A549 (cell line): ENCODE data around the gene PKD1.

ENCODE experiments used
- CEBPB ChIP-seq, 2 experiments: fragments of >200 bp in 1 of 2; sonication (Bioruptor Twin) in 1 of 2; formaldehyde crosslinking in 1 of 2; IDR thresholded peaks; 2 replicates each; pipeline ENCODE4 v1.6.1; 2012 to 2016
- CTCF ChIP-seq: fragments of >200 bp; sonication (Bioruptor Twin); formaldehyde crosslinking; IDR thresholded peaks from 3 replicates; pipeline ENCODE4 v1.5.1; 2016
- MAX ChIP-seq: IDR thresholded peaks from 2 replicates; pipeline ENCODE4 v1.6.1; 2012
- MAZ ChIP-seq: fragments of 150-350 bp; IDR thresholded peaks from 2 replicates; pipeline ENCODE4 v1.6.1; 2014; ENCODE audit warnings: antibody characterized with exemption, low read depth, low read length, borderline replicate concordance
- NPAS2 ChIP-seq: fragments of 250-450 bp; sonication (Bioruptor Pico); IDR thresholded peaks from 2 replicates; pipeline ENCODE4 v1.8.0; 2022; ENCODE audit warnings: mild to moderate bottlenecking, moderate library complexity, borderline replicate concordance
- POLR2A ChIP-seq: IDR thresholded peaks from 2 replicates; pipeline ENCODE4 v1.6.1; 2012; ENCODE audit warnings: mild to moderate bottlenecking, low read length
- RAD21 ChIP-seq, 2 experiments: fragments of >200 bp in 1 of 2; sonication (Bioruptor Twin) in 1 of 2; formaldehyde crosslinking in 1 of 2; IDR thresholded peaks in 1 of 2; conservative IDR thresholded peaks in 1 of 2; 2 replicates in 1 of 2; 3 replicates in 1 of 2; pipeline ENCODE4 v1.6.1; 2012 to 2018; ENCODE audit warnings: inconsistent platforms in 1 of 2
- USF2 ChIP-seq: fragments of 450-650 bp; IDR thresholded peaks from 2 replicates; pipeline ENCODE4 v1.6.1; 2014; ENCODE audit warnings: antibody characterized with exemption
- ZFP36 ChIP-seq: fragments of 450-650 bp; IDR thresholded peaks from 2 replicates; pipeline ENCODE4 v1.6.1; 2014; ENCODE audit warnings: borderline replicate concordance; ENCODE audit not compliant: partially characterized antibody
- TF ChIP-seq, protein P1 (sequence below): fragments of 200-600 bp; sonication (generic); IDR thresholded peaks from 2 replicates; pipeline ENCODE4 v1.6.1; 2016; ENCODE audit warnings: antibody characterized with exemption, mild to moderate bottlenecking, moderate library complexity
- TF ChIP-seq, protein P2 (sequence below): fragments of 150-350 bp; IDR thresholded peaks from 2 replicates; pipeline ENCODE4 v1.6.1; 2014; ENCODE audit warnings: low read depth, mild to moderate bottlenecking, low read length

- TF ChIP-seq, protein P1, sequence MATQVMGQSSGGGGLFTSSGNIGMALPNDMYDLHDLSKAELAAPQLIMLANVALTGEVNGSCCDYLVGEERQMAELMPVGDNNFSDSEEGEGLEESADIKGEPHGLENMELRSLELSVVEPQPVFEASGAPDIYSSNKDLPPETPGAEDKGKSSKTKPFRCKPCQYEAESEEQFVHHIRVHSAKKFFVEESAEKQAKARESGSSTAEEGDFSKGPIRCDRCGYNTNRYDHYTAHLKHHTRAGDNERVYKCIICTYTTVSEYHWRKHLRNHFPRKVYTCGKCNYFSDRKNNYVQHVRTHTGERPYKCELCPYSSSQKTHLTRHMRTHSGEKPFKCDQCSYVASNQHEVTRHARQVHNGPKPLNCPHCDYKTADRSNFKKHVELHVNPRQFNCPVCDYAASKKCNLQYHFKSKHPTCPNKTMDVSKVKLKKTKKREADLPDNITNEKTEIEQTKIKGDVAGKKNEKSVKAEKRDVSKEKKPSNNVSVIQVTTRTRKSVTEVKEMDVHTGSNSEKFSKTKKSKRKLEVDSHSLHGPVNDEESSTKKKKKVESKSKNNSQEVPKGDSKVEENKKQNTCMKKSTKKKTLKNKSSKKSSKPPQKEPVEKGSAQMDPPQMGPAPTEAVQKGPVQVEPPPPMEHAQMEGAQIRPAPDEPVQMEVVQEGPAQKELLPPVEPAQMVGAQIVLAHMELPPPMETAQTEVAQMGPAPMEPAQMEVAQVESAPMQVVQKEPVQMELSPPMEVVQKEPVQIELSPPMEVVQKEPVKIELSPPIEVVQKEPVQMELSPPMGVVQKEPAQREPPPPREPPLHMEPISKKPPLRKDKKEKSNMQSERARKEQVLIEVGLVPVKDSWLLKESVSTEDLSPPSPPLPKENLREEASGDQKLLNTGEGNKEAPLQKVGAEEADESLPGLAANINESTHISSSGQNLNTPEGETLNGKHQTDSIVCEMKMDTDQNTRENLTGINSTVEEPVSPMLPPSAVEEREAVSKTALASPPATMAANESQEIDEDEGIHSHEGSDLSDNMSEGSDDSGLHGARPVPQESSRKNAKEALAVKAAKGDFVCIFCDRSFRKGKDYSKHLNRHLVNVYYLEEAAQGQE: no peak
- TF ChIP-seq NPAS2 (CRISPR knock-in tag) (no peak), CTCF (no peak), POLR2A (no peak), MAX (no peak), ZFP36 (no peak), RAD21 (conservative IDR thresholded peaks at IDR 0.05 in 1 of 2, IDR thresholded peaks at IDR 0.05 in 1 of 2) (no peak), MAZ (no peak), USF2 (no peak), CEBPB (IDR thresholded peaks at IDR 0.05) (no peak)
- TF ChIP-seq, protein P2, sequence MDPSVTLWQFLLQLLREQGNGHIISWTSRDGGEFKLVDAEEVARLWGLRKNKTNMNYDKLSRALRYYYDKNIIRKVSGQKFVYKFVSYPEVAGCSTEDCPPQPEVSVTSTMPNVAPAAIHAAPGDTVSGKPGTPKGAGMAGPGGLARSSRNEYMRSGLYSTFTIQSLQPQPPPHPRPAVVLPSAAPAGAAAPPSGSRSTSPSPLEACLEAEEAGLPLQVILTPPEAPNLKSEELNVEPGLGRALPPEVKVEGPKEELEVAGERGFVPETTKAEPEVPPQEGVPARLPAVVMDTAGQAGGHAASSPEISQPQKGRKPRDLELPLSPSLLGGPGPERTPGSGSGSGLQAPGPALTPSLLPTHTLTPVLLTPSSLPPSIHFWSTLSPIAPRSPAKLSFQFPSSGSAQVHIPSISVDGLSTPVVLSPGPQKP: no peak
These were observed 22.6 kb upstream of the PKD1 start for GRCh38 chr16:2158262-2158638.
